Measurements from ENCODE around the gene NDUFA11. TPM values are rescaled to one million over a fixed set of nuclear protein-coding genes. Genes with fewer than 3 reads are reported as not detected.

The NDUFA11 gene
- total and polyA plus RNA-seq, 2 of the 13 experiments (the other 11 are each of a cell fraction or from before 2014, with no cell fraction given) = 286 to 378 TPM

GRCh38 chr19:5870986-5871394 is 32.6 kb downstream of the NDUFA11 start (continued):
- TF ChIP-seq HMGXB3 (CRISPR knock-in tag; IDR thresholded peaks at IDR 0.05; ENCODE audit: borderline replicate concordance) (peak; percentile 90; the same call in 1 of the 2 replicates), ZNF646 (CRISPR knock-in tag; IDR thresholded peaks at IDR 0.05) (peak; percentile 53; the same call in 1 of the 2 replicates), JUND (CRISPR knock-in tag; IDR thresholded peaks at IDR 0.05) (peak; percentile 78), TOE1 (CRISPR knock-in tag; IDR thresholded peaks at IDR 0.05) (0 out of 2 replicates have a peak, but pooled peaks have one; percentile 85), ZBTB38 (CRISPR knock-in tag; IDR thresholded peaks at IDR 0.05) (peak; percentile 91), ZBTB10 (CRISPR knock-in tag; IDR thresholded peaks at IDR 0.05; ENCODE audit: borderline replicate concordance) (no peak), ZNF350 (CRISPR knock-in tag; IDR thresholded peaks at IDR 0.05; ENCODE audit: borderline replicate concordance, low read depth) (peak; percentile 88), CBX5 (CRISPR knock-in tag; IDR thresholded peaks at IDR 0.05; ENCODE audit: borderline replicate concordance) (peak; percentile 99), GATAD2A (CRISPR knock-in tag; IDR thresholded peaks at IDR 0.05) (peak; percentile 98)
- TF ChIP-seq, protein P1, sequence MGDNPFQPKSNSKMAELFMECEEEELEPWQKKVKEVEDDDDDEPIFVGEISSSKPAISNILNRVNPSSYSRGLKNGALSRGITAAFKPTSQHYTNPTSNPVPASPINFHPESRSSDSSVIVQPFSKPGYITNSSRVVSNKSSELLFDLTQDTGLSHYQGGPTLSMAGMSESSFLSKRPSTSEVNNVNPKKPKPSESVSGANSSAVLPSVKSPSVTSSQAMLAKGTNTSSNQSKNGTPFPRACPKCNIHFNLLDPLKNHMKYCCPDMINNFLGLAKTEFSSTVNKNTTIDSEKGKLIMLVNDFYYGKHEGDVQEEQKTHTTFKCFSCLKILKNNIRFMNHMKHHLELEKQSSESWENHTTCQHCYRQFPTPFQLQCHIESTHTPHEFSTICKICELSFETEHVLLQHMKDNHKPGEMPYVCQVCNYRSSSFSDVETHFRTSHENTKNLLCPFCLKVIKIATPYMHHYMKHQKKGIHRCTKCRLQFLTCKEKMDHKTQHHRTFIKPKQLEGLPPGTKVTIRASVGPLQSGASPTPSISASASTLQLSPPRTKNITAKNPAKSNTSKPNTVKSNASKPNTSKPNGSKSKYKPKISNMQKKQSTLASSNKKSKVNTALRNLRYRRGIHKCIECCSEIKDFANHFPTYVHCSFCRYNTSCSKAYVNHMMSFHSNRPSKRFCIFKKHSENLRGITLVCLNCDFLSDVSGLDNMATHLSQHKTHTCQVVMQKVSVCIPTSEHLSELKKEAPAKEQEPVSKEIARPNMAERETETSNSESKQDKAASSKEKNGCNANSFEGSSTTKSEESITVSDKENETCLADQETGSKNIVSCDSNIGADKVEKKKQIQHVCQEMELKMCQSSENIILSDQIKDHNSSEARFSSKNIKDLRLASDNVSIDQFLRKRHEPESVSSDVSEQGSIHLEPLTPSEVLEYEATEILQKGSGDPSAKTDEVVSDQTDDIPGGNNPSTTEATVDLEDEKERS (CRISPR knock-in tag; IDR thresholded peaks at IDR 0.05) = peak; percentile 100
